Epithelial cell of esophagus (primary cell): ENCODE data around the gene VRK1.

Experiments
- DNase-seq: peaks from one replicate; pipeline ENCODE4 v3.0.0; 2010; ENCODE audit warnings: low read depth
- H3K4me3 ChIP-seq: 2 replicates; pipeline ENCODE4 v1.5.1; 2011; ENCODE audit warnings: mild to moderate bottlenecking, low read length, control low read depth
- TF ChIP-seq, protein P1 (sequence below): IDR thresholded peaks from 2 replicates; pipeline ENCODE4 v1.5.1; 2011; ENCODE audit warnings: low read depth, mild to moderate bottlenecking, low read length, control low read depth, inconsistent platforms; ENCODE audit not compliant: insufficient read depth; ENCODE audit errors: missing control alignments

Gene VRK1

DNA sequence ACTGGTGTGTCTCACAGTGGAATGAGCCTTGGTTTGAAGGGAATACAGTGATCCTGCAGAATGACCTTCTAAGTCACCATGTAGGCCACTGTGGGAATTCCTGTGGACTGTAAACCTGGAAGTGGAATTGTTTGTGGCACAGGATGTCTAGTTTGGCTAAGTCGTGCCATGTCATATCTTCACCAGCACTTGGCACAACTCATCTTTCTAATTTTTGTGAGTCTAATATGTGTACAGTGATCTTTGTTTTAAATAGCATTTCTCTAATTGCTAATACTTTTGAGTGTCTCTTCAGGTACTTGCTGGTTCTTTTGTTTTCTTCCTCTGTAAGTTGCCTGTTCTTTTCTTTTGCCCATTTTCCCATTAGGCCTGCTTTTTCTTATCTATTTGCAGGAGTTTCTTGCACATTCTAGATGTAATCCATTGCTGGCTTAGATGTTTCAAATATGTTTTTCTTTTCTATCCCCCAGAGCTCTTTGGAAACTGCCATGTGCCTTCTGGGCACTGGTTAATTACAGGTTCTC lies 112.7 kb downstream of the VRK1 start:
- TF ChIP-seq, protein P1, sequence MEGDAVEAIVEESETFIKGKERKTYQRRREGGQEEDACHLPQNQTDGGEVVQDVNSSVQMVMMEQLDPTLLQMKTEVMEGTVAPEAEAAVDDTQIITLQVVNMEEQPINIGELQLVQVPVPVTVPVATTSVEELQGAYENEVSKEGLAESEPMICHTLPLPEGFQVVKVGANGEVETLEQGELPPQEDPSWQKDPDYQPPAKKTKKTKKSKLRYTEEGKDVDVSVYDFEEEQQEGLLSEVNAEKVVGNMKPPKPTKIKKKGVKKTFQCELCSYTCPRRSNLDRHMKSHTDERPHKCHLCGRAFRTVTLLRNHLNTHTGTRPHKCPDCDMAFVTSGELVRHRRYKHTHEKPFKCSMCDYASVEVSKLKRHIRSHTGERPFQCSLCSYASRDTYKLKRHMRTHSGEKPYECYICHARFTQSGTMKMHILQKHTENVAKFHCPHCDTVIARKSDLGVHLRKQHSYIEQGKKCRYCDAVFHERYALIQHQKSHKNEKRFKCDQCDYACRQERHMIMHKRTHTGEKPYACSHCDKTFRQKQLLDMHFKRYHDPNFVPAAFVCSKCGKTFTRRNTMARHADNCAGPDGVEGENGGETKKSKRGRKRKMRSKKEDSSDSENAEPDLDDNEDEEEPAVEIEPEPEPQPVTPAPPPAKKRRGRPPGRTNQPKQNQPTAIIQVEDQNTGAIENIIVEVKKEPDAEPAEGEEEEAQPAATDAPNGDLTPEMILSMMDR = no peak
- H3K4me3 ChIP-seq = no peak overlapping the region
- DNase-seq = no peak

DNA sequence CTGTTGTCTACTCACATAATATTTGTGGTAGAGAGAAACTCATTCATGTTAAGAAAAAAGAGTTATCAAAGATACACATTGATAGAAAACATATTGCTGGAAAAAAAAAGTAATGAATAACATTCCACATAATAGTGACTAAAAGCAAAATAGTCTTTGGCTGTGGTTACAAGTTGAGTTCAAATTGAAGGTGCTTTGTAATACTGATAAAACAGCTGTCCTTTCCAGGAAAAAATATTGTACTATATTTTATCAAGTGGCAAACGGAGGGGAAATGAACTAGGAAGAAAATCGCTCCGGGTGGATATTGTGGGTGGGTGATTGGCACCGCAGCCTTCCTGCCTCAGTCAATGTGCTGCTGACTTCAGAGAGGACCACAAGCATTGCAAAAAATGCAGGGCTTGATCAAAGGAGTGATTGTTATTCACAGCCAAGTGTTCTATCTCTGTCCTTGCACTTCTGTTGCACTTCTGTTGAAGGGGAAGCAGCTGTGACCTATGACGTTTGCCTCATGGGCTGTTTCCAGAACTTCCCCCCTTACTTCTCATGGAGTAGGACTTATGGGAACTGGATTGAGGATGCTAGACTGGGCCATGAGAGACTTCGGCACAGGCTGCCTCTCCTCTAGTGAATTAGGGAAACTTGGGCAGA lies 114.4 kb downstream of the VRK1 start:
- no peak for DNase-seq

DNA sequence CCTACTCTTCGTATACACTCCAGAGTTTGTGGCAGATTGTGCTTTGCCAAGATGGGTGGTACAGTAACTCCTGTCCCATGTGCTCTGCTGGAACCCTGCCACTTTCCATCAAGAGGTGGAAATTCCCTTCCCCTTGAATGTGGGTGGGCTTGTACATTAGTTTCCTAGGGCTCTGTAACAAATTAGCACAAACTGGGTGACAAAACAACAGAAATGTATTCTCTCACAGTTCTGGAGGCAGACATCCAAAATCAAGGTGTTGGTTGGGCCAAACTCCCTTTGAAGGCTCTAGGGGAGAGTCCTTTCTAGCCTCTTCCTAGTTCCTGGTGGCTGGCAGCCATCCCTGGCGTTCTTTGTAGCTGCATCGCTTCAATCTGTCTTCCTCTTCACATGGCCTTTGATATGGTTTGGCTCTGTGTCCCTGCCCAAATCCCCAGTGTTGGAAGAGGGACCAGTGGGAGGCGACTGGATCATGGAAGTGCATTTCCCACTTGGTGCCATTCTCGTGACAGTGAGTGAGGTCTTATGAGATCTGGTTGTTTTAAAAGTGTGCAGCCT lies 117.5 kb downstream of the VRK1 start:
- TF ChIP-seq, protein P1 = no peak
- no peak for DNase-seq
- no peak overlapping the region for H3K4me3 ChIP-seq

More for the DNA sequence above, 114.4 kb downstream of the VRK1 start:
- H3K4me3 ChIP-seq = no peak overlapping the region
- TF ChIP-seq, protein P1 = no peak

DNA sequence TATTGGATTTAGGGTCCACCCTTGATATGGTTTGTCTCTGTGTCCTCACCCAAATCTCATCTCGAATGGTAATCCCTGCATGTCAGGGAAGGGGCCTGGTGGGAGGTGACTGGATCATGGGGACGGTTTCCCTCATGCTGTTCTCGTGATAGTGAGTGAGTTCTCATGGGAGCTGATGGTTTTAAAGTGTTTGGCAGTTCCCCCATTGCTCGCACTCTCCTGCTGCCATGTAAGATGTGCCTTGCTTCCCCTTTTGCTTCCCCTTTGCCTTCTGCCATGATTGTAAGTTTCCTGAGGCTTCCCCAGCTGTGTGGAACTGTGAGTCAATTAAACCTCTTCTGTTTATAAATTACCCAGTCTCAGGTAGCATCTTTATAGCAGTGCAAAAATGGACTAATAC lies 118.3 kb downstream of the VRK1 start:
- no peak overlapping the region for H3K4me3 ChIP-seq
- DNase-seq = no peak
- TF ChIP-seq, protein P1 = no peak

DNA sequence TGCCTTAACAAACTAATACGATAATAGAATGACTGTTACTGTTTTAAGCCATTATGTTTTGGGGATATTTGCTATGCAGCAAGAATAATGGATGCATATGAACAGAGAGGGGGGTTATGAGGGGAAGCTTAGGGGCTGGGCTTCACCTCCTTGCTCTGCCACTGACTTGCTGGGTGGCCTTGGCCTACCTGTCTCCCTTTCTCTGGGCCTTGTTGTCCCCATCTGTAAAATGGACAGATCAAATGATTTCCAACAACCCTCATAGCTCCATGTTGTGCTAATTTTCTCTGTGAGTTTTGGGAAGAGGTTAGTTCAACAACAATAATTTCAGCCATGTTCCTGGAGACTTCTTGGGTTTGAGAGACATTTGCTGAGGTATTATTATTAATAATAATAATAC lies 119.6 kb downstream of the VRK1 start:
- no peak overlapping the region for H3K4me3 ChIP-seq
- no peak for DNase-seq
- TF ChIP-seq, protein P1 = no peak

DNA sequence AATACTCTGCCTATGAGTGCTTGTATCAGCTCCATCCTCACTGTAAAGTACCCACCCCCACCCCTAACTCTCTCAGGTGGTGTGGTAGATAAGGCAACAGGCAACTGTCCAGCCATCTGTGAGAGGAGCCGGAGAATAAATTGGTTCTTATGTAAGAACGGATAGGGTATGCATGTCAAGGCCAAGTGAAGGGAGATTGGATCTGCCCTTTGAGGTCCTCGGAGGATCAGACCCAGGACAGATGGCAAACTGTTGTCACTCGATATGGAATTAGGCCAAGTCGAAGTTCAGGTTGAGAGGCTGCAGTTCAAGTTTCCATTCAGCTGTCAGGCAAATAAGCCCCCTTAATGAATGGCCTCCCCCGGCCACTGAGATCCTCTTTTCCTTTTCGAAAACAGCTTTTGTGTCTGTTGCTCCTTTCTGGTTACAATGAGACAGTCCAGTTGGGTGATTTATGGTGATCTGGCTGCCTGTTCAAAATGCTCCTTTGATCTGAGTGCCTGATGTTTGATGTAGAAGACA lies 120.3 kb downstream of the VRK1 start:
- TF ChIP-seq, protein P1 = no peak
- H3K4me3 ChIP-seq = no peak overlapping the region
- DNase-seq = no peak
